HG02763 (cell line): ENCODE data around the gene BLVRA.
"Not testable (repeated sequence)": the region's sequence is repeated elsewhere in the genome, so short reads cannot be mapped to it uniquely, and the experiment has no call there.

Experiments
- ATAC-seq: cut with Tn5 transposase; IDR thresholded peaks from one replicate; pipeline ENCODE4 v1.9.1; 2021; ENCODE audit warnings: mild to moderate bottlenecking, moderate library complexity; ENCODE audit not compliant: unreplicated experiment

Gene BLVRA, protein sequence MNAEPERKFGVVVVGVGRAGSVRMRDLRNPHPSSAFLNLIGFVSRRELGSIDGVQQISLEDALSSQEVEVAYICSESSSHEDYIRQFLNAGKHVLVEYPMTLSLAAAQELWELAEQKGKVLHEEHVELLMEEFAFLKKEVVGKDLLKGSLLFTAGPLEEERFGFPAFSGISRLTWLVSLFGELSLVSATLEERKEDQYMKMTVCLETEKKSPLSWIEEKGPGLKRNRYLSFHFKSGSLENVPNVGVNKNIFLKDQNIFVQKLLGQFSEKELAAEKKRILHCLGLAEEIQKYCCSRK

GRCh38 chr7:43758029-43758821 lies at the start of gene BLVRA:
Gene BLVRA (plus strand): TSS chr7:43758680. CDS start chr7:43771159, 12,479 bp downstream.
- peak; percentile 76 for ATAC-seq

- ATAC-seq: no peak
Observed at GRCh38 chr7:43711503-43711902, 47.0 kb upstream of the BLVRA start.

DNA sequence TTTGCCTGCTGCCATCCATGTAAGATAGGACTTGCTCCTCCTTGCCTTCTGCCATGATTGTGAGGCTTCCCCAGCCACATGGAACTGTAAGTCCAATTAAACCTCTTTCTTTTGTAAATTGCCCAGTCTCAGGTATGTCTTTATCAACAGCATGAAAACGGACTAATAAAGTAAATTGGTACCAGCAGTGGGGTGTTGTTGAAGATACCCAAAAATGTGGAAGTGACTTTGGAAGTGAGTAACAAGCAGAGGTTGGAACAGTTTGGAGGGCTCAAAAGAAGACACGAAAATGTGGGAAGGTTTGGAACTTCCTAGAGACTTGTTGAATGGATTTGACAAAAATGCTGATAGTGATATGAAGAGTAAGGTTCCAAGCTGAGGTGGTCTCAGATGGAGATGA lies 42.5 kb upstream of the BLVRA start:
- not testable (repeated sequence) for ATAC-seq

GRCh38 chr7:43716598-43716997 lies 41.9 kb upstream of the BLVRA start:
- no peak for ATAC-seq

DNA sequence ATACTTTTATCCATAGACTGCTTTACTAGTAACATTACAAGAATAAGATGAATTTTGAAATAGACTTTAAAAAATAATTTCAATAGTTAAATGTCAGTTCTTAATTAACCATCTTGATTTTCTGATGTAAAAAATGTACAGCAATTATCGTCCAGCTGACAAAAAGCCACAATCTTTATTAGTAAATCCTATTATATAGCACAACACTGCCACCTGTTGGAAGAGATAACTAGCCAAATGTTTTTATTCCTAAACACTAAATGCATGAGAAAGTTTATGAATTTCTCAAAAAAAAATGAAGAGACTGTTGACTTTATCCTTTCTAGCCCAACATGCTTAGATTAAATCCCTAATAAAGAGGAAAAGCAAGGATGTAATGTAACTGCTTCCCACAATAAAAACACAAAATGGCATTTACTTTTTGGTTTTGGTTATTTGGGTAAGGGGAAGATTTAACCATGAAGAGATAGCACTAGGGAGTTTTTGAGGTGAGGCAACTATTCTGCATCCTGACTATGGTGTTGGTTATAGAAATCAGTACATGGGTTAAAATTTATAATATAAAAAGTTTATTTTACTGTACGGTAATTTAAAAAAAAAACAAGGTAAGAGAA lies 37.2 kb upstream of the BLVRA start:
- no peak for ATAC-seq

DNA sequence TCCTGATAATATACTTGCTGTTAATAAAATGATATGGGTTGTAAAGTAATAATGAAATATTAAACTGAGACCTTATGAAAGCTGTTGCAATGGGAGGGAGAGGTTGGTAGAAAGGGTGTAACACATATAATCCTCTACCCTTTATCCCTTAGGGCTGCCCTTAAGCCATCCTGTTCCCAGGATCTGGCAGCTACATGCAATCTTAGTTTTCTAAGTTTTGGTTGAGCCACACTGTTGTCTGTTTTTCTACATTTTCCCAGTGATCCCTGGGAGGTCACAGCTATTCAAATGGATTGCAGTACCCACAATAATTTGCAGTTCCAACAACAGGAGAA lies 35.5 kb upstream of the BLVRA start:
- no peak for ATAC-seq

- no peak for ATAC-seq
Observed at GRCh38 chr7:43725251-43725650, 33.2 kb upstream of the BLVRA start.

GRCh38 chr7:43726466-43726865 lies 32.0 kb upstream of the BLVRA start:
- ATAC-seq: no peak

GRCh38 chr7:43727003-43727402 lies 31.5 kb upstream of the BLVRA start:
- no peak for ATAC-seq

- ATAC-seq: no peak
Observed at GRCh38 chr7:43727494-43727893, 31.0 kb upstream of the BLVRA start.

GRCh38 chr7:43729214-43729923 lies 29.1 kb upstream of the BLVRA start, which contains the start of gene COA1:
Gene COA1 (minus strand): TSS chr7:43729523. CDS start chr7:43648614, 80,909 bp downstream.
- peak; percentile 87 for ATAC-seq

- no peak for ATAC-seq
Observed at GRCh38 chr7:43729924-43730248, 28.6 kb upstream of the BLVRA start.

- ATAC-seq: not testable (repeated sequence)
Observed at GRCh38 chr7:43731494-43731893, 27.0 kb upstream of the BLVRA start.

GRCh38 chr7:43734575-43735332 lies 23.7 kb upstream of the BLVRA start:
- ATAC-seq: not testable (repeated sequence)

GRCh38 chr7:43735403-43735801 lies 23.1 kb upstream of the BLVRA start:
- ATAC-seq: no peak

- ATAC-seq: peak; percentile 74
Observed at GRCh38 chr7:43735802-43736603, 22.5 kb upstream of the BLVRA start.

- ATAC-seq: no peak
Observed at GRCh38 chr7:43737467-43738127, 20.9 kb upstream of the BLVRA start.

- ATAC-seq: no peak
Observed at GRCh38 chr7:43742692-43743091, 15.8 kb upstream of the BLVRA start.
